HepG2 (cell line): ENCODE data around the gene CDV3. TPM values are rescaled to one million over a fixed set of nuclear protein-coding genes. Genes with fewer than 3 reads are reported as not detected.
A peak's percentile ranks its signal among the peaks of the same experiment; 100 is the strongest.

ENCODE experiments used
- ATF1 ChIP-seq: IDR thresholded peaks from 2 replicates; pipeline ENCODE4 v1.6.1; 2016; ENCODE audit warnings: mild to moderate bottlenecking, control low read depth
- NKX3-1 ChIP-seq: sonication (generic); formaldehyde crosslinking; IDR thresholded peaks from 2 replicates; pipeline ENCODE4 v1.5.0; 2020; ENCODE audit warnings: missing genetic modification reagents
- RBFOX2 ChIP-seq: fragments of 200-400 bp; formaldehyde crosslinking; IDR thresholded peaks from 2 replicates; pipeline ENCODE4 v1.6.1; 2017; ENCODE audit warnings: low read depth, mild to moderate bottlenecking, low read length
- RXRB ChIP-seq: IDR thresholded peaks from 2 replicates; pipeline ENCODE4 v1.6.1; 2016; ENCODE audit warnings: borderline replicate concordance, missing genetic modification reagents, missing compliant biosample characterization
- SALL1 ChIP-seq: sonication (generic); formaldehyde crosslinking; IDR thresholded peaks from 2 replicates; pipeline ENCODE4 v1.8.0; 2022; ENCODE audit warnings: mild to moderate bottlenecking, missing genetic modification reagents
- SNRNP70 ChIP-seq: fragments of 200-400 bp; formaldehyde crosslinking; IDR thresholded peaks from 2 replicates; pipeline ENCODE4 v1.6.1; 2017; ENCODE audit warnings: mild to moderate bottlenecking, low read depth, low read length, moderate library complexity
- SOX13 ChIP-seq, 3 experiments: fragments of 450-650 bp in 1 of 3; sonication (generic) in 1 of 3; formaldehyde crosslinking in 1 of 3; IDR thresholded peaks in 2 of 3; conservative IDR thresholded peaks in 1 of 3; 2 replicates each; pipeline versions ENCODE4 v1.5.0 to v1.6.1; 2016 to 2020; ENCODE audit warnings: antibody characterized with exemption in 1 of 3, mild to moderate bottlenecking in 1 of 3, missing compliant biosample characterization in 1 of 3, missing genetic modification reagents in 1 of 3, moderate library complexity in 1 of 3
- TOE1 ChIP-seq: sonication (generic); formaldehyde crosslinking; IDR thresholded peaks from 2 replicates; pipeline ENCODE4 v1.4.0; 2020; ENCODE audit warnings: mild to moderate bottlenecking, missing genetic modification reagents
- ZNF614 ChIP-seq: IDR thresholded peaks from 2 replicates; pipeline ENCODE4 v1.6.1; 2018; ENCODE audit warnings: missing biosample characterization, missing genetic modification reagents, inconsistent platforms, borderline replicate concordance
- ZNF670 ChIP-seq: sonication (generic); formaldehyde crosslinking; IDR thresholded peaks from 2 replicates; pipeline ENCODE4 v1.8.0; 2022; ENCODE audit warnings: mild to moderate bottlenecking, missing genetic modification reagents, borderline replicate concordance
- ZNF761 ChIP-seq: sonication (generic); formaldehyde crosslinking; conservative IDR thresholded peaks from 2 replicates; pipeline ENCODE4 v1.4.0; 2020; ENCODE audit warnings: mild to moderate bottlenecking, missing genetic modification reagents
- polyA plus RNA-seq, 8 experiments: library from polyadenylated mRNA; depleted of rRNA in 3 of 8; stranded (reverse) in 7 of 8; unstranded in 1 of 8; fragments of >200 nt; fragmentation: Illumina TruSeq in 4 of 8; extraction: Trizol in 4 of 8; gene quantifications; 2 replicates each; pipeline versions ENCODE4 v1.2.1 to v1.2.3, GENCODE V29; 2011 to 2016; ENCODE audit warnings: low read depth in 4 of 8, missing spikeins in 1 of 8, mixed read lengths in 1 of 8; ENCODE audit not compliant: insufficient read depth in 1 of 8
- total RNA-seq, 5 experiments: library from RNA; depleted of rRNA; stranded (reverse); fragments of >200 nt; fragmentation: Illumina TruSeq; extraction: Trizol; gene quantifications; 2 replicates each; pipeline ENCODE4 v1.2.3, GENCODE V29; 2016; ENCODE audit warnings: low read depth in 1 of 5
- TF ChIP-seq, protein P1 (sequence below): sonication (generic); formaldehyde crosslinking; IDR thresholded peaks from 2 replicates; pipeline ENCODE4 v1.4.0; 2020; ENCODE audit warnings: missing genetic modification reagents
- TF ChIP-seq, protein P2 (sequence below): sonication (generic); formaldehyde crosslinking; IDR thresholded peaks from 2 replicates; pipeline ENCODE4 v1.5.0; 2020; ENCODE audit warnings: mild to moderate bottlenecking, missing genetic modification reagents, moderate library complexity
- TF ChIP-seq, protein P3 (sequence below): sonication (generic); formaldehyde crosslinking; IDR thresholded peaks from 2 replicates; pipeline ENCODE4 v1.4.0; 2020; ENCODE audit warnings: missing genetic modification reagents

CDV3 gene
- total and polyA plus RNA-seq, 2 of the 13 experiments (the other 11 are each of a cell fraction or from before 2014, with no cell fraction given): 46.6 to 145 TPM

DNA sequence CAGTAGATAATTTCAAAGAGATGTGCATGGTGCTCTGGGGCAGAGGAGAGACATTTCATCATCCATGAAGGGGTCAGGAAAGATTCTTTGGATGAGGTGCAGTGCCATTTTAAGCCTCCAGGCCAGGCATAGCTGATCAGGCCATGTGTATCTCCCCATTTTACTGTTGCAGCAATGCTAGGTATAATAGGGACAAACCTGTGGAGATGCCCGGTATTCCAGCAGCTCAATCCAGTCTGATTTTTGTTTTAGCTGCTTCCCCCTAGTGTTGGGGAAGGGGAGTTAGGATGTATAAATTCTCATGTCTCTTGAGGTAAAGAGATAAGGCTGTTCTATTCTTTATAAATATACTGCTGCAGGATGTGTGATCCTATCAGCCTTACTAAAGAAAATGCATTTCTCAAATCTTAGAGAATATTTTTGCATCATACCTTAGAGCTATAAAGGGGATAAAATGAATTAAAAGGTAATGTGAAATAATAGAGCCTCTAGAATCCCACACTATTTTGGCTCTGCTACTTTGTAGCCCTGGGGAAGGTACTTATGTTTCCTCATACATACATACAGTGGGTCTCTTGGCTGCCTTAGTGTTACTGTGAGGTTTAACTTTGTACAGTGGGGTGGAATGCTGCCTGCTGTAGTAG is 5.2 kb downstream of the CDV3 start (continued):
- TF ChIP-seq SOX13 (IDR thresholded peaks at IDR 0.05) (no peak), SOX13 (CRISPR knock-in tag; conservative IDR thresholded peaks at IDR 0.05 in 1 of 2, IDR thresholded peaks at IDR 0.05 in 1 of 2) (no peak), TOE1 (CRISPR knock-in tag) (0 out of 2 replicates have a peak, but pooled peaks have one; percentile 39), ZNF670 (CRISPR knock-in tag) (no peak), ZNF761 (no peak), RXRB (CRISPR knock-in tag) (no peak), NKX3-1 (no peak), SALL1 (CRISPR knock-in tag) (no peak), SNRNP70 (no peak), ATF1 (no peak), RBFOX2 (peak; percentile 46; the same call in 1 of the 2 replicates), ZNF614 (CRISPR knock-in tag) (no peak)
- TF ChIP-seq, protein P1, sequence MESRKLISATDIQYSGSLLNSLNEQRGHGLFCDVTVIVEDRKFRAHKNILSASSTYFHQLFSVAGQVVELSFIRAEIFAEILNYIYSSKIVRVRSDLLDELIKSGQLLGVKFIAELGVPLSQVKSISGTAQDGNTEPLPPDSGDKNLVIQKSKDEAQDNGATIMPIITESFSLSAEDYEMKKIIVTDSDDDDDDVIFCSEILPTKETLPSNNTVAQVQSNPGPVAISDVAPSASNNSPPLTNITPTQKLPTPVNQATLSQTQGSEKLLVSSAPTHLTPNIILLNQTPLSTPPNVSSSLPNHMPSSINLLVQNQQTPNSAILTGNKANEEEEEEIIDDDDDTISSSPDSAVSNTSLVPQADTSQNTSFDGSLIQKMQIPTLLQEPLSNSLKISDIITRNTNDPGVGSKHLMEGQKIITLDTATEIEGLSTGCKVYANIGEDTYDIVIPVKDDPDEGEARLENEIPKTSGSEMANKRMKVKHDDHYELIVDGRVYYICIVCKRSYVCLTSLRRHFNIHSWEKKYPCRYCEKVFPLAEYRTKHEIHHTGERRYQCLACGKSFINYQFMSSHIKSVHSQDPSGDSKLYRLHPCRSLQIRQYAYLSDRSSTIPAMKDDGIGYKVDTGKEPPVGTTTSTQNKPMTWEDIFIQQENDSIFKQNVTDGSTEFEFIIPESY (CRISPR knock-in tag): no peak
- TF ChIP-seq, protein P2, sequence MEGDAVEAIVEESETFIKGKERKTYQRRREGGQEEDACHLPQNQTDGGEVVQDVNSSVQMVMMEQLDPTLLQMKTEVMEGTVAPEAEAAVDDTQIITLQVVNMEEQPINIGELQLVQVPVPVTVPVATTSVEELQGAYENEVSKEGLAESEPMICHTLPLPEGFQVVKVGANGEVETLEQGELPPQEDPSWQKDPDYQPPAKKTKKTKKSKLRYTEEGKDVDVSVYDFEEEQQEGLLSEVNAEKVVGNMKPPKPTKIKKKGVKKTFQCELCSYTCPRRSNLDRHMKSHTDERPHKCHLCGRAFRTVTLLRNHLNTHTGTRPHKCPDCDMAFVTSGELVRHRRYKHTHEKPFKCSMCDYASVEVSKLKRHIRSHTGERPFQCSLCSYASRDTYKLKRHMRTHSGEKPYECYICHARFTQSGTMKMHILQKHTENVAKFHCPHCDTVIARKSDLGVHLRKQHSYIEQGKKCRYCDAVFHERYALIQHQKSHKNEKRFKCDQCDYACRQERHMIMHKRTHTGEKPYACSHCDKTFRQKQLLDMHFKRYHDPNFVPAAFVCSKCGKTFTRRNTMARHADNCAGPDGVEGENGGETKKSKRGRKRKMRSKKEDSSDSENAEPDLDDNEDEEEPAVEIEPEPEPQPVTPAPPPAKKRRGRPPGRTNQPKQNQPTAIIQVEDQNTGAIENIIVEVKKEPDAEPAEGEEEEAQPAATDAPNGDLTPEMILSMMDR (CRISPR knock-in tag): peak; percentile 63
- TF ChIP-seq, protein P3, sequence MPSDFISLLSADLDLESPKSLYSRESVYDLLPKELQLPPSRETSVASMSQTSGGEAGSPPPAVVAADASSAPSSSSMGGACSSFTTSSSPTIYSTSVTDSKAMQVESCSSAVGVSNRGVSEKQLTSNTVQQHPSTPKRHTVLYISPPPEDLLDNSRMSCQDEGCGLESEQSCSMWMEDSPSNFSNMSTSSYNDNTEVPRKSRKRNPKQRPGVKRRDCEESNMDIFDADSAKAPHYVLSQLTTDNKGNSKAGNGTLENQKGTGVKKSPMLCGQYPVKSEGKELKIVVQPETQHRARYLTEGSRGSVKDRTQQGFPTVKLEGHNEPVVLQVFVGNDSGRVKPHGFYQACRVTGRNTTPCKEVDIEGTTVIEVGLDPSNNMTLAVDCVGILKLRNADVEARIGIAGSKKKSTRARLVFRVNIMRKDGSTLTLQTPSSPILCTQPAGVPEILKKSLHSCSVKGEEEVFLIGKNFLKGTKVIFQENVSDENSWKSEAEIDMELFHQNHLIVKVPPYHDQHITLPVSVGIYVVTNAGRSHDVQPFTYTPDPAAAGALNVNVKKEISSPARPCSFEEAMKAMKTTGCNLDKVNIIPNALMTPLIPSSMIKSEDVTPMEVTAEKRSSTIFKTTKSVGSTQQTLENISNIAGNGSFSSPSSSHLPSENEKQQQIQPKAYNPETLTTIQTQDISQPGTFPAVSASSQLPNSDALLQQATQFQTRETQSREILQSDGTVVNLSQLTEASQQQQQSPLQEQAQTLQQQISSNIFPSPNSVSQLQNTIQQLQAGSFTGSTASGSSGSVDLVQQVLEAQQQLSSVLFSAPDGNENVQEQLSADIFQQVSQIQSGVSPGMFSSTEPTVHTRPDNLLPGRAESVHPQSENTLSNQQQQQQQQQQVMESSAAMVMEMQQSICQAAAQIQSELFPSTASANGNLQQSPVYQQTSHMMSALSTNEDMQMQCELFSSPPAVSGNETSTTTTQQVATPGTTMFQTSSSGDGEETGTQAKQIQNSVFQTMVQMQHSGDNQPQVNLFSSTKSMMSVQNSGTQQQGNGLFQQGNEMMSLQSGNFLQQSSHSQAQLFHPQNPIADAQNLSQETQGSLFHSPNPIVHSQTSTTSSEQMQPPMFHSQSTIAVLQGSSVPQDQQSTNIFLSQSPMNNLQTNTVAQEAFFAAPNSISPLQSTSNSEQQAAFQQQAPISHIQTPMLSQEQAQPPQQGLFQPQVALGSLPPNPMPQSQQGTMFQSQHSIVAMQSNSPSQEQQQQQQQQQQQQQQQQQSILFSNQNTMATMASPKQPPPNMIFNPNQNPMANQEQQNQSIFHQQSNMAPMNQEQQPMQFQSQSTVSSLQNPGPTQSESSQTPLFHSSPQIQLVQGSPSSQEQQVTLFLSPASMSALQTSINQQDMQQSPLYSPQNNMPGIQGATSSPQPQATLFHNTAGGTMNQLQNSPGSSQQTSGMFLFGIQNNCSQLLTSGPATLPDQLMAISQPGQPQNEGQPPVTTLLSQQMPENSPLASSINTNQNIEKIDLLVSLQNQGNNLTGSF: no peak
